ENCODE measurements around the gene EIF5B. TPM values are rescaled to one million over a fixed set of nuclear protein-coding genes. Genes with fewer than 3 reads are reported as not detected.
"Not testable (repeated sequence)": the region's sequence is repeated elsewhere in the genome, so short reads cannot be mapped to it uniquely, and the experiment has no call there.

EIF5B gene
- total RNA-seq, 1 donor from 2014 or later = 65.6 TPM

GRCh38 chr2:99365661-99366060 is 28.5 kb downstream of the EIF5B start:
- FAIRE-seq (no peak), DNase-seq (ENCODE audit: low read depth) (no peak)
- no peaks in the 10 kb centered on the region for H3K27me3 Mint-ChIP-seq (ENCODE audit: low read depth, unreplicated experiment)
- peaks cover 13% of the 10 kb centered on the region for H3K36me3 Mint-ChIP-seq (ENCODE audit: low read depth, unreplicated experiment)
- no peaks in the 10 kb centered on the region for H3K4me1 Mint-ChIP-seq (ENCODE audit: low read depth, unreplicated experiment)
- Histone ChIP-seq H2AFZ (ENCODE audit: low read depth, low read length) (no peak overlapping the region), H3K27ac (ENCODE audit: low read depth, low read length) (no peak overlapping the region), H3K36me3 (ENCODE audit: insufficient read depth, low read length) (peaks cover 56% of the 10 kb centered on the region), H3K27me3 (ENCODE audit: insufficient read depth, low read length) (no peaks in the 10 kb centered on the region), H3K4me3 (ENCODE audit: insufficient read depth, low read depth, low read length) (no peak overlapping the region), H3K9me3 (ENCODE audit: insufficient read depth, low read depth, low read length) (no peaks in the 10 kb centered on the region), H3K79me2 (ENCODE audit: insufficient read depth, low read length) (no peaks in the 10 kb centered on the region), H3K9ac (ENCODE audit: low read length) (no peak overlapping the region), H3K4me1 (ENCODE audit: insufficient read depth, low read length) (no peaks in the 10 kb centered on the region), H3K4me2 (ENCODE audit: low read length) (no peak overlapping the region), H4K20me1 (ENCODE audit: insufficient read depth, low read length) (peaks cover 4% of the 10 kb centered on the region)
- no peaks in the 10 kb centered on the region for H3K9me3 Mint-ChIP-seq (ENCODE audit: unreplicated experiment)
- no peak overlapping the region for H3K4me3 Mint-ChIP-seq (ENCODE audit: unreplicated experiment)
- H3K27ac Mint-ChIP-seq (ENCODE audit: unreplicated experiment) = no peak overlapping the region
- TF ChIP-seq EZH2 (IDR thresholded peaks at IDR 0.05; ENCODE audit: insufficient read depth, low read length) = no peak
- TF ChIP-seq CTCF (IDR thresholded peaks at IDR 0.05; ENCODE audit: insufficient read depth, low read depth, low read length) = no peak

DNA sequence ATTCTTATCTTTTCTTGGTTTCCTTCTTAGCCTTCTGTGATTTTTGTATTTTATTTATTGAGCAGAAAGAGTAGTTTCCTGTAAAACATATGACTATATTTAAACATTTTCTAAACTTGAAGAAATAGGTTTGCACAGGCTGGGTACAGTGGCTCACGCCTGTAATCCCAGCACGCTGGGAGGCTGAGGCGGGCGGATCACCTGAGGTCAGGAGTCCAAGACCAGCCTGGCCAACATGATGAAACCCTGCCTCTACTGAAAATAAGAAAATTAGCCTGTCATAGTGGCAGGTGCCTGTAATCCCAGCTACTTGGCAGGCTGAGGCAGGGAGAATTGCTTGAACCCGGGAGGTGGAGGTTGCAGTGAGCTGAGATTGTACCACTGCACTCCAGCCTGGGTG is 31.7 kb downstream of the EIF5B start:
- H3K27ac ChIP-seq (ENCODE audit: low read depth, low read length); DNase-seq (ENCODE audit: low read depth); H2AFZ ChIP-seq (ENCODE audit: low read depth, low read length); H4K20me1 ChIP-seq (ENCODE audit: insufficient read depth, low read length); H3K4me1 Mint-ChIP-seq (ENCODE audit: low read depth, unreplicated experiment); H3K79me2 ChIP-seq (ENCODE audit: insufficient read depth, low read length); H3K4me3 Mint-ChIP-seq (ENCODE audit: unreplicated experiment); H3K9me3 ChIP-seq (ENCODE audit: insufficient read depth, low read depth, low read length); H3K4me3 ChIP-seq (ENCODE audit: insufficient read depth, low read depth, low read length); H3K27me3 Mint-ChIP-seq (ENCODE audit: low read depth, unreplicated experiment); H3K4me1 ChIP-seq (ENCODE audit: insufficient read depth, low read length); H3K4me2 ChIP-seq (ENCODE audit: low read length); FAIRE-seq; H3K27ac Mint-ChIP-seq (ENCODE audit: unreplicated experiment); H3K27me3 ChIP-seq (ENCODE audit: insufficient read depth, low read length); H3K9me3 Mint-ChIP-seq (ENCODE audit: unreplicated experiment); H3K9ac ChIP-seq (ENCODE audit: low read length): not testable (repeated sequence)
- H3K36me3 Mint-ChIP-seq (ENCODE audit: low read depth, unreplicated experiment) = peaks cover 24% of the 10 kb centered on the region
- peaks cover 45% of the 10 kb centered on the region for H3K36me3 ChIP-seq (ENCODE audit: insufficient read depth, low read length)

DNA sequence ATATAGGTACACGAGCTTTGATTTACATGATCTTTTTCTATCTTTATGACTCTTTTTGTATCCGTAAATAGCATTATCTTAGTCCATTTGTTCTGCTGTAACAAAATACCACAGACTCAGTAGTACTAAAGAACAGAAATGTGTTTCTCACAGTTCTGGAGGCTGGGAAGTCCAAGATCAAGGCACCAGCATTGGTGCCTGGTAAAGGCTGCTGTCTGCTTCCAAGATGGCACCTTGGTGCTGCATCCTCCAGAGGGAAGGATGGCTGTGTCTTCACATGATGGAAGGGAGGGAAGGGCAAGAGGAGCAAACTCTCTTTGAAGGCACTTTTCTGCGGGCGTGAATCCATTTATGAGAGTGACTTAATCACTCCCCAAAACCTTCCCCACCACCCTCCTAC is 36.0 kb downstream of the EIF5B start:
- FAIRE-seq (no peak), DNase-seq (ENCODE audit: low read depth) (no peak)
- H3K27ac Mint-ChIP-seq (ENCODE audit: unreplicated experiment) = no peak overlapping the region
- H3K9me3 Mint-ChIP-seq (ENCODE audit: unreplicated experiment) = no peaks in the 10 kb centered on the region
- no peaks in the 10 kb centered on the region for H3K27me3 ChIP-seq (ENCODE audit: insufficient read depth, low read length)
- H3K27ac ChIP-seq (ENCODE audit: low read depth, low read length) = no peak overlapping the region
- H3K36me3 ChIP-seq (ENCODE audit: insufficient read depth, low read length) = peaks cover 38% of the 10 kb centered on the region
- H3K9ac ChIP-seq (ENCODE audit: low read length) = no peak overlapping the region
- peaks cover 28% of the 10 kb centered on the region for H3K36me3 Mint-ChIP-seq (ENCODE audit: low read depth, unreplicated experiment)
- H3K9me3 ChIP-seq (ENCODE audit: insufficient read depth, low read depth, low read length) = no peaks in the 10 kb centered on the region
- no peak overlapping the region for H3K4me3 ChIP-seq (ENCODE audit: insufficient read depth, low read depth, low read length)
- no peak overlapping the region for H2AFZ ChIP-seq (ENCODE audit: low read depth, low read length)
- no peaks in the 10 kb centered on the region for H3K4me1 ChIP-seq (ENCODE audit: insufficient read depth, low read length)
- H3K79me2 ChIP-seq (ENCODE audit: insufficient read depth, low read length) = no peaks in the 10 kb centered on the region
- H3K4me3 Mint-ChIP-seq (ENCODE audit: unreplicated experiment) = no peak overlapping the region
- H4K20me1 ChIP-seq (ENCODE audit: insufficient read depth, low read length) = no peaks in the 10 kb centered on the region
- H3K4me1 Mint-ChIP-seq (ENCODE audit: low read depth, unreplicated experiment) = no peaks in the 10 kb centered on the region
- no peak for TF ChIP-seq CTCF (IDR thresholded peaks at IDR 0.05; ENCODE audit: insufficient read depth, low read depth, low read length)
- TF ChIP-seq EZH2 (IDR thresholded peaks at IDR 0.05; ENCODE audit: insufficient read depth, low read length) = no peak
- H3K4me2 ChIP-seq (ENCODE audit: low read length) = no peak overlapping the region
- H3K27me3 Mint-ChIP-seq (ENCODE audit: low read depth, unreplicated experiment) = no peaks in the 10 kb centered on the region

Data from astrocyte (in vitro differentiated cells and primary cell).